AML-193 (cell line): ENCODE measurements around the gene YPEL5.

Source experiments
- DNase-seq, 2 experiments: peaks; one replicate each; lab custom pipeline; 2025; lab: John Stamatoyannopoulos, UW

YPEL5 gene

DNA sequence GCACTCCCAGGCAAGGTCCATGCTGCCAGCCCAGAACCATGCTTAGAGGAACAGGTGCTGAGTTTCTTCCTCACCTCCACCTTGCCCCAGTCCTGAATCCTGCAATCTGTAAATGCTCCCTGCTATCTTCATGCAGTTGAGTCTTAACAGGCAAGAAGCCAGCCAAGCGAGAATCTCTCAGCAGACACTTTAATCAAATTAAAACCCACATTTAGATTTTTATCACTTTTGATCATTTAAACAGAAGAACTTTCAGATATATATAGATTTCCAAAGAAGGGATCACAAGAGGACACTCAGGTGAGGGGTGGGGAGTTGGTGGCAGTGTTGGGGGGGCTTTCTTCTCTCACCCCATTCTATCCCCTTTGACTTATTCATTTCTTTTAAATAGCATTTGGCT lies 58.6 kb downstream of the YPEL5 start:
- no peak for DNase-seq

DNA sequence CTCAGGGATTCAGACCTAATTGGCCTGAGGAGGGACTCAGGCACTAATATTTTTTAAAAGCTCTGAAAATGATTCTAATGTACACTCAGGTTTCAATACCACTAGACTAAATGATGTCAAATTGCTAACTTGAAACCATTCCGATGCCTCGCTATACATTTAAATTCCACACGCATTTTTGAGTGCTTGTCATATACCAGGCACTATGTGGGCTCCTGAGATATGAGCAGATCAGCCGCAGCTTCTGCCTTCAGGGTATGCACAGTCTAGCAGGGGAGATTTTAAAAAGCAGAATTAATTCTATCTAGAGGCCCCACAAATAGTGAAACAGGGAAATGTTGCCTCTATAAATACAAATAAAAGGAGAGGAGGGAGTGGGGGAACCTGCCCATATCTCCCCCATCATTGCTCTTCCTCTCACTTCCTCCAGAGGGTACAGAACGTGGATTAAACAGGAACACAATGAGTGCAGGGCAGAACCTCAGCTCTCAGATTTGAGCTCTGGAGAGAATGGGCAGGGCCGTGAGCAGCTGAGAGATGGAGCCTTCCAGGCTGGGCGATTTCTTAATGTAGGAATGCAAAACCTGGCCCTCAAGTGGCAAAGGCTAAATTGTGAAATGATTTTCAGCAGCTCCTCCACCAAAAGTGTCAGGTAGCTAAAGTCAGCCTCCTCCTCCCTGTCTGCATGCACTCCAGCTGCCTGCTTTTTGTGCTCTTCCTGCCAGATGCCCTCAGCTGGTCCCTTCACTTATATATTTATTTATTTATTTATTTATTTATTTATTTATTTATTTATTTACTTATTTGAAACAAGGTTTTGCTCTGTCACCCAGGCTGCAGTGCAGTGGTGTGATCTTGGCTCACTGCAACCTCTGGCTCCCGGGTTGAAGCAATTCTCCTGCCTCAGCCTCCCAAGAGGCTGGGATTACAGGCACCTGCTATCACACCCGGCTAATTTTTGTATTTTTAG lies 59.9 kb downstream of the YPEL5 start:
- DNase-seq = no peak

GRCh38 chr2:30208453-30208852 lies 61.6 kb downstream of the YPEL5 start:
- DNase-seq = peak; percentile 19 to 32

DNA sequence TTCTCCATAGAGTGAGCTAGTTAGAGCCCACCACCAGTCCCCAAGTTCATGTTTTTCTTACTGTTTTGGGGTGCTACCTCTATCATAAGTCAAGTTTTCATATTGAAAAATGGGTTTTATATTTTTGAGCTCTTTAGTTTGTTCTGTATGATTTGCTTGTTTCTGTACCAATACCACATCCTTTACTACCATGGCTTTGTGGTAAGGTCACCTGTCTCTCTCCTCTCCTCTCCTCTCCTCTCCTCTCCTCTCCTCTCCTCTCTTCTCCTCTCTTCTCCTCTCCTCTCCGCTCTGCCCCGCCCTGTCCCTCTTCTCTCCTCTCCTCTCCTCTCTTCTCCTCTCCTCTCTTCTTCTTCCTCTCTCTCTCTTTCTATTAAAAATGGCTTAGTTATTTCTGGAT lies 62.4 kb downstream of the YPEL5 start:
- no peak for DNase-seq
